ENCODE results near the gene AATK. TPM values are rescaled to one million over a fixed set of nuclear protein-coding genes. Genes with fewer than 3 reads are reported as not detected.

The AATK gene
- total and polyA plus RNA-seq, 2 of the 13 experiments (the other 11 are each of a cell fraction or from before 2014, with no cell fraction given) = 2.9 to 8.4 TPM

GRCh38 chr17:81083125-81083765 is 82.8 kb downstream of the AATK start (continued):
- TF ChIP-seq NR2C2 (CRISPR knock-in tag; IDR thresholded peaks at IDR 0.05; ENCODE audit: borderline replicate concordance) (peak; percentile 87), BCL6 (CRISPR knock-in tag; IDR thresholded peaks at IDR 0.05) (peak; percentile 85), RCOR2 (CRISPR knock-in tag; IDR thresholded peaks at IDR 0.05) (peak; percentile 61; the same call in 1 of the 2 replicates), FOXO4 (CRISPR knock-in tag; conservative IDR thresholded peaks at IDR 0.05) (no peak), XRCC5 (optimal IDR thresholded peaks at IDR 0.05; ENCODE audit: low read length) (peak; percentile 58), PBX2 (CRISPR knock-in tag; IDR thresholded peaks at IDR 0.05) (no peak; the same call in 1 of the 2 replicates), HOXD1 (CRISPR knock-in tag; IDR thresholded peaks at IDR 0.05) (peak; percentile 94; the same call in 1 of the 2 replicates), NFE2L1 (CRISPR knock-in tag; IDR thresholded peaks at IDR 0.05; ENCODE audit: borderline replicate concordance) (no peak), PPARG (CRISPR knock-in tag; conservative IDR thresholded peaks at IDR 0.05) (peak; percentile 90), MAZ (IDR thresholded peaks at IDR 0.05; ENCODE audit: borderline replicate concordance, low read depth, low read length) (no peak; the same call in 1 of the 2 replicates), MAZ (CRISPR knock-in tag; IDR thresholded peaks at IDR 0.05; ENCODE audit: low read depth) (peak; percentile 97), ZNF792 (CRISPR knock-in tag; IDR thresholded peaks at IDR 0.05) (peak; percentile 97; the same call in 1 of the 2 replicates), CSRNP1 (CRISPR knock-in tag; IDR thresholded peaks at IDR 0.05) (peak; percentile 90), ZBTB10 (CRISPR knock-in tag; IDR thresholded peaks at IDR 0.05; ENCODE audit: borderline replicate concordance) (peak; percentile 92), ZNF83 (CRISPR knock-in tag; IDR thresholded peaks at IDR 0.05; ENCODE audit: borderline replicate concordance) (no peak), ZNF614 (CRISPR knock-in tag; IDR thresholded peaks at IDR 0.05; ENCODE audit: borderline replicate concordance) (no peak; the same call in 1 of the 2 replicates), PTBP1 (IDR thresholded peaks at IDR 0.05; ENCODE audit: low read depth, low read length, poor library complexity, severe bottlenecking) (no peak), ZNF224 (CRISPR knock-in tag; IDR thresholded peaks at IDR 0.05) (peak; percentile 24; the same call in 1 of the 2 replicates)
- TF ChIP-seq, protein P1, sequence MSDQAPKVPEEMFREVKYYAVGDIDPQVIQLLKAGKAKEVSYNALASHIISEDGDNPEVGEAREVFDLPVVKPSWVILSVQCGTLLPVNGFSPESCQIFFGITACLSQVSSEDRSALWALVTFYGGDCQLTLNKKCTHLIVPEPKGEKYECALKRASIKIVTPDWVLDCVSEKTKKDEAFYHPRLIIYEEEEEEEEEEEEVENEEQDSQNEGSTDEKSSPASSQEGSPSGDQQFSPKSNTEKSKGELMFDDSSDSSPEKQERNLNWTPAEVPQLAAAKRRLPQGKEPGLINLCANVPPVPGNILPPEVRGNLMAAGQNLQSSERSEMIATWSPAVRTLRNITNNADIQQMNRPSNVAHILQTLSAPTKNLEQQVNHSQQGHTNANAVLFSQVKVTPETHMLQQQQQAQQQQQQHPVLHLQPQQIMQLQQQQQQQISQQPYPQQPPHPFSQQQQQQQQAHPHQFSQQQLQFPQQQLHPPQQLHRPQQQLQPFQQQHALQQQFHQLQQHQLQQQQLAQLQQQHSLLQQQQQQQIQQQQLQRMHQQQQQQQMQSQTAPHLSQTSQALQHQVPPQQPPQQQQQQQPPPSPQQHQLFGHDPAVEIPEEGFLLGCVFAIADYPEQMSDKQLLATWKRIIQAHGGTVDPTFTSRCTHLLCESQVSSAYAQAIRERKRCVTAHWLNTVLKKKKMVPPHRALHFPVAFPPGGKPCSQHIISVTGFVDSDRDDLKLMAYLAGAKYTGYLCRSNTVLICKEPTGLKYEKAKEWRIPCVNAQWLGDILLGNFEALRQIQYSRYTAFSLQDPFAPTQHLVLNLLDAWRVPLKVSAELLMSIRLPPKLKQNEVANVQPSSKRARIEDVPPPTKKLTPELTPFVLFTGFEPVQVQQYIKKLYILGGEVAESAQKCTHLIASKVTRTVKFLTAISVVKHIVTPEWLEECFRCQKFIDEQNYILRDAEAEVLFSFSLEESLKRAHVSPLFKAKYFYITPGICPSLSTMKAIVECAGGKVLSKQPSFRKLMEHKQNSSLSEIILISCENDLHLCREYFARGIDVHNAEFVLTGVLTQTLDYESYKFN (CRISPR knock-in tag; conservative IDR thresholded peaks at IDR 0.05) = peak; percentile 96

All from HepG2 (cell line).